OCI-LY7 (cell line): ENCODE measurements around the gene CHST5. TPM values are rescaled to one million over a fixed set of nuclear protein-coding genes. Genes with fewer than 3 reads are reported as not detected.
A peak's percentile ranks its signal among the peaks of the same experiment; 100 is the strongest.

Experiments used
- BruUV-seq: library from RNA; stranded (reverse); fragments of 400-500 nt; replicated peaks from 2 replicates; lab custom pipeline; 2021; lab: Mats Ljungman, UMichigan
- CTCF ChIA-PET: fragments of 300-600 bp; sonication (Branson Sonifier 250); formaldehyde crosslinking; loops from one replicate; lab custom pipeline; 2022; ENCODE audit warnings: antibody characterized with exemption; ENCODE audit not compliant: unreplicated experiment; lab: Charles Lee
- POLR2A ChIA-PET: fragments of 300-600 bp; sonication (Branson Sonifier 250); formaldehyde crosslinking; loops from one replicate; lab custom pipeline; 2022; ENCODE audit warnings: antibody characterized with exemption; lab: Charles Lee
- DNase-seq: peaks from one replicate; pipeline ENCODE4 v3.0.0-alpha.2; 2015; ENCODE audit warnings: low spot score
- H2AFZ ChIP-seq: fragments of 200-600 bp; sonication (generic), shearing (Covaris generic); 2 replicates; pipeline ENCODE4 v1.6.1; 2014; ENCODE audit warnings: mild to moderate bottlenecking, antibody characterized with exemption, low read length, moderate library complexity
- H3K27ac ChIP-seq: fragments of 200-600 bp; sonication (generic); 2 replicates; pipeline ENCODE4 v1.5.1; 2014; ENCODE audit warnings: mixed run types, low read depth, mild to moderate bottlenecking, moderate library complexity, low read length, inconsistent platforms; ENCODE audit not compliant: poor library complexity, severe bottlenecking
- H3K36me3 ChIP-seq: fragments of 200-600 bp; sonication (generic); 2 replicates; pipeline ENCODE4 v1.6.1; 2014; ENCODE audit warnings: mild to moderate bottlenecking, antibody characterized with exemption, low read length, moderate library complexity, mixed read lengths; ENCODE audit not compliant: insufficient read depth
- H3K4me1 ChIP-seq: fragments of 200-600 bp; sonication (generic); 2 replicates; pipeline ENCODE4 v1.5.1; 2014; ENCODE audit warnings: mild to moderate bottlenecking, low read length; ENCODE audit not compliant: insufficient read depth, poor library complexity, severe bottlenecking
- H3K4me2 ChIP-seq: fragments of 200-600 bp; sonication (generic); 2 replicates; pipeline ENCODE4 v1.6.1; 2014; ENCODE audit warnings: mild to moderate bottlenecking, low read length
- H3K4me3 ChIP-seq: fragments of 200-600 bp; sonication (generic); 2 replicates; pipeline ENCODE4 v1.5.1; 2014; ENCODE audit warnings: mild to moderate bottlenecking, low read depth, low read length; ENCODE audit not compliant: poor library complexity, severe bottlenecking
- H3K79me2 ChIP-seq: fragments of 200-600 bp; sonication (generic); 2 replicates; pipeline ENCODE4 v1.6.1; 2016; ENCODE audit warnings: low read depth, mild to moderate bottlenecking, low read length, moderate library complexity, mixed read lengths; ENCODE audit not compliant: insufficient read depth
- H3K9me2 ChIP-seq: fragments of 200-600 bp; sonication (generic); 2 replicates; pipeline ENCODE4 v1.6.1; 2016; ENCODE audit warnings: mild to moderate bottlenecking, low read length, mixed read lengths; ENCODE audit not compliant: insufficient read depth
- H3K9me3 ChIP-seq: fragments of 200-600 bp; sonication (generic); 2 replicates; pipeline ENCODE4 v1.6.1; 2014; ENCODE audit warnings: mild to moderate bottlenecking, mixed run types, low read length, mixed read lengths
- H4K20me1 ChIP-seq: fragments of 200-600 bp; sonication (generic); 2 replicates; pipeline ENCODE4 v1.6.1; 2014; ENCODE audit warnings: mild to moderate bottlenecking, antibody characterized with exemption, low read length, moderate library complexity, mixed read lengths; ENCODE audit not compliant: insufficient read depth
- EZH2phosphoT487 ChIP-seq: fragments of 200-600 bp; sonication (generic); IDR thresholded peaks from 2 replicates; pipeline ENCODE4 v1.6.1; 2018; ENCODE audit warnings: low read depth, borderline replicate concordance, mild to moderate bottlenecking, mixed run types, antibody characterized with exemption, low read length, moderate library complexity, mixed read lengths
- intact Hi-C: fragments of 100-400 bp; cut with micrococcal nuclease; formaldehyde crosslinking; loops from one replicate; pipeline ENCODE4 v1.10.0; 2022; ENCODE audit not compliant: unreplicated experiment
- total RNA-seq, 2 experiments: library from RNA; depleted of rRNA in 1 of 2; stranded (reverse); fragments of >200 nt in 1 of 2; shearing (Covaris generic) in 1 of 2; gene quantifications; 2 replicates each; pipeline ENCODE4 v1.2.3, GENCODE V29; 2014 to 2022
- TF ChIP-seq, protein P1 (sequence below): fragments of 200-600 bp; sonication (generic); conservative IDR thresholded peaks from 2 replicates; pipeline ENCODE4 v1.5.1; 2014; ENCODE audit warnings: mild to moderate bottlenecking, antibody characterized with exemption, low read length, moderate library complexity, mixed read lengths

CHST5 gene
- total RNA-seq, 2 experiments from 2014 or later: 0.10 to 0.19 TPM

GRCh38 chr16:75495076-75495674 lies 40.7 kb downstream of the CHST5 start, which contains the start of gene CHST6:
TSS of gene CHST6 (minus strand) at chr16:75495441. CDS start at chr16:75479828, 15,613 bp downstream.
- intact Hi-C loops: no loop called here

DNA sequence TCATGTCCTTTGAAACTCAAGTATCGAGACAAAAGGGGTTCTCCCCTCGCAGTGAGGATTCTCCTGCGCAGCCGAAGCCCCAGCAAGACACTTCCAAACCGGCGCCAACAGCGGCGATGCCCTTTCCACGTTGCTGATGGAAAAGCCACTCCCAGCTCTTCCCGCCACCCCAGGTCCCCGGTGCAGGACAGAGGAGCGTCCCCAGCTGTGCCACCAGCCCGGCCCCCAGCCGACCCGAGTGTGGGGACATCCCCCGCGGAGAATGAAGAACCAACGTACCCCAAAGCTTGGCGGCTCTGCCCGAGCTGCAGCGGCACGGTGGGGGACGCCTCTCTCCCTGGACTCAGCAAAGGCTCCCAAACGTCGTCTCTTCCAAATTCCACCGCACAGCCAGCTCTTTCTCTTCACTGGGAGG lies 41.2 kb downstream of the CHST5 start:
- no peaks in the 10 kb centered on the region for H3K9me2 ChIP-seq
- no TSS peak for BruUV-seq
- H4K20me1 ChIP-seq: no peaks in the 10 kb centered on the region
- H2AFZ ChIP-seq: no peak overlapping the region
- no peak overlapping the region for H3K4me3 ChIP-seq
- H3K36me3 ChIP-seq: no peaks in the 10 kb centered on the region
- no peaks in the 10 kb centered on the region for H3K4me1 ChIP-seq
- no peak overlapping the region for H3K4me2 ChIP-seq
- H3K27ac ChIP-seq: no peak overlapping the region
- H3K9me3 ChIP-seq: no peaks in the 10 kb centered on the region
- DNase-seq: no peak
- POLR2A ChIA-PET: interaction anchor here (1.1 to 1.2 kb wide), 2 partner anchors 11 to 127 kb away, joined by 3 read pairs; no protein-coding TSS in a partner anchor
- no peaks in the 10 kb centered on the region for H3K79me2 ChIP-seq
- intact Hi-C loops: no loop called here
- CTCF ChIA-PET: no interaction called here
- no peak for TF ChIP-seq EZH2phosphoT487
- TF ChIP-seq, protein P1, sequence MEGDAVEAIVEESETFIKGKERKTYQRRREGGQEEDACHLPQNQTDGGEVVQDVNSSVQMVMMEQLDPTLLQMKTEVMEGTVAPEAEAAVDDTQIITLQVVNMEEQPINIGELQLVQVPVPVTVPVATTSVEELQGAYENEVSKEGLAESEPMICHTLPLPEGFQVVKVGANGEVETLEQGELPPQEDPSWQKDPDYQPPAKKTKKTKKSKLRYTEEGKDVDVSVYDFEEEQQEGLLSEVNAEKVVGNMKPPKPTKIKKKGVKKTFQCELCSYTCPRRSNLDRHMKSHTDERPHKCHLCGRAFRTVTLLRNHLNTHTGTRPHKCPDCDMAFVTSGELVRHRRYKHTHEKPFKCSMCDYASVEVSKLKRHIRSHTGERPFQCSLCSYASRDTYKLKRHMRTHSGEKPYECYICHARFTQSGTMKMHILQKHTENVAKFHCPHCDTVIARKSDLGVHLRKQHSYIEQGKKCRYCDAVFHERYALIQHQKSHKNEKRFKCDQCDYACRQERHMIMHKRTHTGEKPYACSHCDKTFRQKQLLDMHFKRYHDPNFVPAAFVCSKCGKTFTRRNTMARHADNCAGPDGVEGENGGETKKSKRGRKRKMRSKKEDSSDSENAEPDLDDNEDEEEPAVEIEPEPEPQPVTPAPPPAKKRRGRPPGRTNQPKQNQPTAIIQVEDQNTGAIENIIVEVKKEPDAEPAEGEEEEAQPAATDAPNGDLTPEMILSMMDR: no peak

More at GRCh38 chr16:75495076-75495674, 40.7 kb downstream of the CHST5 start, which contains the start of gene CHST6:
- H2AFZ ChIP-seq: no peak within 1 kb of the TSS
- no peaks in the 10 kb centered on the region for H3K9me3 ChIP-seq
- TF ChIP-seq EZH2phosphoT487: no peak
- TF ChIP-seq, protein P1: no peak
- H3K79me2 ChIP-seq: no peaks in the 10 kb centered on the region
- H3K36me3 ChIP-seq: no peaks in the 10 kb centered on the region
- no peaks in the 10 kb centered on the region for H4K20me1 ChIP-seq
- BruUV-seq: no TSS peak
- no peak within 1 kb of the TSS for H3K27ac ChIP-seq
- CTCF ChIA-PET: no interaction called here
- POLR2A ChIA-PET: interaction anchor here (1.2 kb wide), 1 partner anchor 126 kb away, joined by 3 read pairs; no protein-coding TSS in a partner anchor
- no peaks in the 10 kb centered on the region for H3K4me1 ChIP-seq
- H3K4me3 ChIP-seq: no peak within 1 kb of the TSS
- H3K4me2 ChIP-seq: peak within 1 kb of the TSS; percentile 16; the same call in 1 of the 2 replicates
- DNase-seq: no peak
- no peaks in the 10 kb centered on the region for H3K9me2 ChIP-seq

DNA sequence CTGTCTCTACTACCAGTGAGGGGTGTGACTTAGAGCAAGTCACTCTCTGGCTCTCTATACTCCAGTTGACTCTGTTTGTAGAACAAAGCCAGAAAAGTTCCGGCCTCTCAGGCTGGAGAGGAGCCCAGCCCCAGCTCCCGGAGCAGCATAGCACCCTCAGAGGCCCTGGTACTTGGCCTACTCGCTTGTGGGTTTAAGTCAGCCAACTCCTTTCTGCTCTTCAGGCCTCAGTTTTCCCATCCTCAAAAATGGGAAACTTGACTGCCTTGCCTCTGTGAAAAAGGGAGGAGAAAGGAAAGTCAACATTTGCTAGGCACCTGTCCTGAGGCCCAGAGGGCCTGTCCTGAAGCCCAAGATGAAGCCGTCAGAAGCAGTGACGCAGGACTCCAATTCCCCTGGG lies 41.7 kb downstream of the CHST5 start:
- CTCF ChIA-PET: no interaction called here
- intact Hi-C loops: no loop called here
- TF ChIP-seq, protein P1: no peak
- TF ChIP-seq EZH2phosphoT487: no peak
- H3K36me3 ChIP-seq: no peaks in the 10 kb centered on the region
- no peaks in the 10 kb centered on the region for H3K9me2 ChIP-seq
- no peak overlapping the region for H2AFZ ChIP-seq
- H3K9me3 ChIP-seq: no peaks in the 10 kb centered on the region
- no peaks in the 10 kb centered on the region for H3K79me2 ChIP-seq
- no peak overlapping the region for H3K4me2 ChIP-seq
- H4K20me1 ChIP-seq: no peaks in the 10 kb centered on the region
- BruUV-seq: no TSS peak
- POLR2A ChIA-PET: interaction anchor here (1.1 to 1.2 kb wide), 2 partner anchors 12 to 127 kb away, joined by 3 read pairs; no protein-coding TSS in a partner anchor
- H3K27ac ChIP-seq: no peak overlapping the region
- no peaks in the 10 kb centered on the region for H3K4me1 ChIP-seq
- no peak overlapping the region for H3K4me3 ChIP-seq
- no peak for DNase-seq
